HEK293 (cell line): ENCODE data around the gene LINGO1.

ENCODE experiments used
- CTCF ChIA-PET: fragments of 350-600 bp; formaldehyde crosslinking; extraction: SDS; loops from one replicate; lab custom pipeline; 2021; ENCODE audit warnings: antibody characterized with exemption; lab: Yijun Ruan, JAX
- POLR2A ChIA-PET: fragments of 300-600 bp; formaldehyde crosslinking; extraction: SDS; loops from one replicate; lab custom pipeline; 2020; ENCODE audit warnings: antibody characterized with exemption, inconsistent platforms; lab: Yijun Ruan, JAX
- H3K27ac ChIP-seq: fragments of 200-500 bp; sonication (Bioruptor generic); 2 replicates; pipeline ENCODE4 v1.5.1; 2014; ENCODE audit warnings: low read depth, low read length, control low read depth, inconsistent platforms; ENCODE audit errors: extremely low read depth
- H3K36me3 ChIP-seq, 2 experiments: fragments of 200-500 bp in 1 of 2; sonication (Bioruptor generic) in 1 of 2; 1 replicate in 1 of 2; 2 replicates in 1 of 2; pipeline ENCODE4 v1.5.1; 2014 to 2017; ENCODE audit warnings: inconsistent platforms in 2 of 2, low read length in 2 of 2; ENCODE audit not compliant: control insufficient read depth in 2 of 2, insufficient read depth in 1 of 2
- H3K4me1 ChIP-seq: fragments of 200-500 bp; sonication (Bioruptor generic); 2 replicates; pipeline ENCODE4 v1.5.1; 2014; ENCODE audit warnings: mild to moderate bottlenecking, low read length, inconsistent platforms; ENCODE audit not compliant: control insufficient read depth, insufficient read depth
- H3K4me3 ChIP-seq: 2 replicates; pipeline ENCODE4 v1.5.1; 2011; ENCODE audit warnings: low read depth, mild to moderate bottlenecking, control low read depth, low read length, moderate library complexity
- H3K9me3 ChIP-seq: fragments of 200-500 bp; sonication (Bioruptor generic); 2 replicates; pipeline ENCODE4 v1.5.1; 2014; ENCODE audit warnings: low read depth, low read length, inconsistent platforms; ENCODE audit not compliant: control insufficient read depth, insufficient read depth
- BCL11A ChIP-seq: fragments of 450-650 bp; formaldehyde crosslinking; IDR thresholded peaks from 2 replicates; pipeline ENCODE4 v1.5.1; 2016; ENCODE audit warnings: low read depth, missing biosample characterization, missing genetic modification characterization
- GLI2 ChIP-seq: fragments of 450-650 bp; formaldehyde crosslinking; IDR thresholded peaks from 2 replicates; pipeline ENCODE4; 2017; ENCODE audit warnings: missing biosample characterization, missing genetic modification characterization, low read depth, borderline replicate concordance
- GLIS2 ChIP-seq: fragments of 450-650 bp; formaldehyde crosslinking; IDR thresholded peaks from 2 replicates; pipeline ENCODE4 v1.5.1; 2016; ENCODE audit warnings: missing biosample characterization, missing genetic modification characterization
- KLF1 ChIP-seq: fragments of 450-650 bp; formaldehyde crosslinking; IDR thresholded peaks from 2 replicates; pipeline ENCODE4 v1.5.1; 2016; ENCODE audit warnings: missing biosample characterization, missing genetic modification characterization
- KLF16 ChIP-seq: fragments of 450-650 bp; formaldehyde crosslinking; IDR thresholded peaks from 2 replicates; pipeline ENCODE4 v1.5.1; 2017; ENCODE audit warnings: missing biosample characterization, missing genetic modification characterization
- MEIS1 ChIP-seq: sonication (generic); formaldehyde crosslinking; IDR thresholded peaks from 2 replicates; pipeline ENCODE4 v1.8.1; 2022; ENCODE audit warnings: missing genetic modification reagents, mild to moderate bottlenecking, borderline replicate concordance
- MZF1 ChIP-seq: fragments of 450-650 bp; formaldehyde crosslinking; IDR thresholded peaks from 2 replicates; pipeline ENCODE4 v1.5.1; 2017; ENCODE audit warnings: missing biosample characterization, missing genetic modification characterization, borderline replicate concordance
- OSR2 ChIP-seq: fragments of 450-650 bp; formaldehyde crosslinking; IDR thresholded peaks from 2 replicates; pipeline ENCODE4 v1.5.1; 2016; ENCODE audit warnings: missing biosample characterization, missing genetic modification characterization
- RBAK ChIP-seq: fragments of 450-650 bp; formaldehyde crosslinking; IDR thresholded peaks from 2 replicates; pipeline ENCODE4 v1.5.1; 2016; ENCODE audit warnings: missing biosample characterization, missing genetic modification characterization
- SALL2 ChIP-seq: fragments of 450-650 bp; formaldehyde crosslinking; IDR thresholded peaks from 2 replicates; pipeline ENCODE4 v1.5.0; 2017; ENCODE audit warnings: missing biosample characterization, mild to moderate bottlenecking, missing genetic modification characterization, borderline replicate concordance
- SCRT1 ChIP-seq: fragments of 450-650 bp; formaldehyde crosslinking; IDR thresholded peaks from 2 replicates; pipeline ENCODE4 v1.5.1; 2016; ENCODE audit warnings: missing biosample characterization, missing genetic modification characterization, borderline replicate concordance
- ZBTB7A ChIP-seq: fragments of 450-650 bp; formaldehyde crosslinking; IDR thresholded peaks from 2 replicates; pipeline ENCODE4 v1.5.1; 2016; ENCODE audit warnings: low read depth, missing biosample characterization, missing genetic modification characterization
- ZFP3 ChIP-seq: fragments of 450-650 bp; formaldehyde crosslinking; IDR thresholded peaks from 2 replicates; pipeline ENCODE4 v1.5.1; 2016; ENCODE audit warnings: low read depth, missing biosample characterization, missing genetic modification characterization
- ZFP69B ChIP-seq: fragments of 450-650 bp; formaldehyde crosslinking; IDR thresholded peaks from 2 replicates; pipeline ENCODE4 v1.5.1; 2016; ENCODE audit warnings: missing biosample characterization, missing genetic modification characterization
- ZNF16 ChIP-seq: fragments of 450-650 bp; formaldehyde crosslinking; IDR thresholded peaks from 2 replicates; pipeline ENCODE4 v1.5.1; 2016; ENCODE audit warnings: low read depth, missing biosample characterization, missing genetic modification characterization
- ZNF184 ChIP-seq: fragments of 450-650 bp; IDR thresholded peaks from 2 replicates; pipeline ENCODE4 v1.5.1; 2018; ENCODE audit warnings: missing biosample characterization, mild to moderate bottlenecking, missing genetic modification characterization
- ZNF202 ChIP-seq: fragments of 450-650 bp; formaldehyde crosslinking; IDR thresholded peaks from 2 replicates; pipeline ENCODE4 v1.5.1; 2016; ENCODE audit warnings: missing biosample characterization, missing genetic modification characterization, borderline replicate concordance
- ZNF473 ChIP-seq: fragments of 450-650 bp; formaldehyde crosslinking; IDR thresholded peaks from 2 replicates; pipeline ENCODE4 v1.5.1; 2017; ENCODE audit warnings: missing biosample characterization, missing genetic modification characterization
- ZNF544 ChIP-seq: fragments of 450-650 bp; formaldehyde crosslinking; IDR thresholded peaks from 2 replicates; pipeline ENCODE4 v1.5.0; 2017; ENCODE audit warnings: missing biosample characterization, missing genetic modification characterization
- ZNF585B ChIP-seq: fragments of 450-650 bp; formaldehyde crosslinking; IDR thresholded peaks from 2 replicates; pipeline ENCODE4 v1.5.1; 2016; ENCODE audit warnings: missing biosample characterization, missing genetic modification characterization
- ZNF792 ChIP-seq: fragments of 450-650 bp; formaldehyde crosslinking; IDR thresholded peaks from 2 replicates; pipeline ENCODE4 v1.5.1; 2016; ENCODE audit warnings: missing biosample characterization, missing genetic modification characterization
- ZNF843 ChIP-seq: fragments of 450-650 bp; formaldehyde crosslinking; IDR thresholded peaks from 2 replicates; pipeline ENCODE4 v1.5.1; 2016; ENCODE audit warnings: missing biosample characterization, missing genetic modification characterization
- TF ChIP-seq, protein P1 (sequence below): IDR thresholded peaks from 2 replicates; pipeline ENCODE4 v1.6.1; 2011; ENCODE audit warnings: mild to moderate bottlenecking, low read depth, low read length, borderline replicate concordance
- TF ChIP-seq, protein P2 (sequence below): fragments of 450-650 bp; formaldehyde crosslinking; IDR thresholded peaks from 2 replicates; pipeline ENCODE4 v1.5.1; 2016; ENCODE audit warnings: missing biosample characterization, missing genetic modification characterization
- TF ChIP-seq, protein P3 (sequence below): fragments of 450-650 bp; formaldehyde crosslinking; IDR thresholded peaks from 2 replicates; pipeline ENCODE4 v1.5.1; 2016; ENCODE audit warnings: missing biosample characterization, missing genetic modification characterization
- TF ChIP-seq, protein P4 (sequence below): fragments of 450-650 bp; formaldehyde crosslinking; IDR thresholded peaks from 2 replicates; pipeline ENCODE4 v1.5.1; 2016; ENCODE audit warnings: missing biosample characterization, missing genetic modification characterization

LINGO1 gene

DNA sequence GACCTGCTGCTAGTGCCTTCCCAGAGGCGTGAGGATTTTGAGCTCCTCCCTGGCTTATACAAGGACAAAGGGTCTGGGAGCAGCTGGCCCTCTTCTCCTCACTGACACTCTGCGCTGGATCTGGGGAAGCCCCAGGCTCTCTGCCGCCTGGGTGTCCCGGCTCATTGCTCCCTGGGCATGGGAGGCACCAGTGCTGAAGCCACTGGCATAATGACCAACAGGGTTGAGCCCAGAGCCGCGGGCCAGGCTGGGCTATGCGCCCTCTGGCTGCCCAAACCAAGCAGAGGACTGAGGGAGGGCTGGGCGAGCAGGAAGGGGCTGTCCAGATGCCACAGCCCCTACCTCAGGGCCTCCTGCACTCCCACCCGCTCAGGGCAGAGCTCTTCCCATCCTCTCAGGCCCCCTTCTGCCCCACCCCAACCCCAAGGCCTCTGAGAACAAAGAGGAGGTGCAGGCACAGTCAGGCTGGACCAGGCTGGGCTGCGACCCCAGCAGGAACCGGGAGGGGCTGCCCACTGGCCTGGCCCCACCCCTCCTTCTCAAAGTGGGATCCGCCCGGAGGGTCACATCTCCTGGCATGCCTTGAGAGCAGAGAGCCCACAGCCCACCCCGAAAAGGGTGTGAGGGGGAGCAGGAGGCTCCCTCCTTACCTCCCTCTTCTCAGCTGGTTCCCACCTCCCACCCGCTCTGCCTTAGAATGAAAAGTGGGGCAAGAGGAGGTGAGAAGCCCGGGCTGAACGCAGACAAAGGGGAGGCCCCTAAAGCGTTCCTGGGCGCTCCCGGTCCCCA, 1.6 kb downstream of the LINGO1 start (continued):
- TF ChIP-seq, protein P1, sequence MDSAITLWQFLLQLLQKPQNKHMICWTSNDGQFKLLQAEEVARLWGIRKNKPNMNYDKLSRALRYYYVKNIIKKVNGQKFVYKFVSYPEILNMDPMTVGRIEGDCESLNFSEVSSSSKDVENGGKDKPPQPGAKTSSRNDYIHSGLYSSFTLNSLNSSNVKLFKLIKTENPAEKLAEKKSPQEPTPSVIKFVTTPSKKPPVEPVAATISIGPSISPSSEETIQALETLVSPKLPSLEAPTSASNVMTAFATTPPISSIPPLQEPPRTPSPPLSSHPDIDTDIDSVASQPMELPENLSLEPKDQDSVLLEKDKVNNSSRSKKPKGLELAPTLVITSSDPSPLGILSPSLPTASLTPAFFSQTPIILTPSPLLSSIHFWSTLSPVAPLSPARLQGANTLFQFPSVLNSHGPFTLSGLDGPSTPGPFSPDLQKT, result no peak
- TF ChIP-seq SCRT1 (tag by site-specific recombination) (no peak), KLF16 (tag by site-specific recombination) (no peak), ZNF843 (no peak), KLF1 (tag by site-specific recombination) (peak; percentile 90), ZFP3 (tag by site-specific recombination) (no peak), GLI2 (tag by site-specific recombination) (no peak)
- TF ChIP-seq, protein P2, sequence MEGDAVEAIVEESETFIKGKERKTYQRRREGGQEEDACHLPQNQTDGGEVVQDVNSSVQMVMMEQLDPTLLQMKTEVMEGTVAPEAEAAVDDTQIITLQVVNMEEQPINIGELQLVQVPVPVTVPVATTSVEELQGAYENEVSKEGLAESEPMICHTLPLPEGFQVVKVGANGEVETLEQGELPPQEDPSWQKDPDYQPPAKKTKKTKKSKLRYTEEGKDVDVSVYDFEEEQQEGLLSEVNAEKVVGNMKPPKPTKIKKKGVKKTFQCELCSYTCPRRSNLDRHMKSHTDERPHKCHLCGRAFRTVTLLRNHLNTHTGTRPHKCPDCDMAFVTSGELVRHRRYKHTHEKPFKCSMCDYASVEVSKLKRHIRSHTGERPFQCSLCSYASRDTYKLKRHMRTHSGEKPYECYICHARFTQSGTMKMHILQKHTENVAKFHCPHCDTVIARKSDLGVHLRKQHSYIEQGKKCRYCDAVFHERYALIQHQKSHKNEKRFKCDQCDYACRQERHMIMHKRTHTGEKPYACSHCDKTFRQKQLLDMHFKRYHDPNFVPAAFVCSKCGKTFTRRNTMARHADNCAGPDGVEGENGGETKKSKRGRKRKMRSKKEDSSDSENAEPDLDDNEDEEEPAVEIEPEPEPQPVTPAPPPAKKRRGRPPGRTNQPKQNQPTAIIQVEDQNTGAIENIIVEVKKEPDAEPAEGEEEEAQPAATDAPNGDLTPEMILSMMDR (tag by site-specific recombination), result no peak

DNA sequence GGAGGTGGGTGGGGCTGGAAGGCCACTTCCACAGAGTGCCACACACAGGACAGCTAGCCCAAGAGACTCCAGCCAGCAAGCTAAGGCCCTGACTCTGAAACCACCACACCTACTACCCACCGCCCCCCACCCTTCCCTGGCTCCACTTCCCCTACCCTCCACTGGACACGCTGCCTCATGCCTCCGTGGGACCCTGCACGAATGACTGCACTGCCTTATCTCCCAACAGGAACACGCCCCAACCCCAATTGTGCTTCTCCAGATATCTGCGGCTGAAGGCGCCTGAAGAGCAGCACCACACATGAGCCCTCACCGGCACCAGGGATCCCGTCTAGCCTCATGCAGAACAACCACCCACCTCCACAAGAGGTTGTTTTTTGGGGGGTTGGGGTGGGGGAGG, 2.7 kb downstream of the LINGO1 start:
- CTCF ChIA-PET, result interaction anchor here (0.6 to 7.7 kb wide), 4 partner anchors 13 to 589 kb away, joined by 3 to 77 read pairs (median 4); no protein-coding TSS in a partner anchor
- POLR2A ChIA-PET, result interaction anchor here (0.6 to 1.2 kb wide), 2 partner anchors 20 to 34 kb away, joined by 4 read pairs; no protein-coding TSS in a partner anchor
- TF ChIP-seq ZNF473 (tag by site-specific recombination), result no peak
- TF ChIP-seq SALL2 (tag by site-specific recombination), result no peak
- TF ChIP-seq, protein P3, sequence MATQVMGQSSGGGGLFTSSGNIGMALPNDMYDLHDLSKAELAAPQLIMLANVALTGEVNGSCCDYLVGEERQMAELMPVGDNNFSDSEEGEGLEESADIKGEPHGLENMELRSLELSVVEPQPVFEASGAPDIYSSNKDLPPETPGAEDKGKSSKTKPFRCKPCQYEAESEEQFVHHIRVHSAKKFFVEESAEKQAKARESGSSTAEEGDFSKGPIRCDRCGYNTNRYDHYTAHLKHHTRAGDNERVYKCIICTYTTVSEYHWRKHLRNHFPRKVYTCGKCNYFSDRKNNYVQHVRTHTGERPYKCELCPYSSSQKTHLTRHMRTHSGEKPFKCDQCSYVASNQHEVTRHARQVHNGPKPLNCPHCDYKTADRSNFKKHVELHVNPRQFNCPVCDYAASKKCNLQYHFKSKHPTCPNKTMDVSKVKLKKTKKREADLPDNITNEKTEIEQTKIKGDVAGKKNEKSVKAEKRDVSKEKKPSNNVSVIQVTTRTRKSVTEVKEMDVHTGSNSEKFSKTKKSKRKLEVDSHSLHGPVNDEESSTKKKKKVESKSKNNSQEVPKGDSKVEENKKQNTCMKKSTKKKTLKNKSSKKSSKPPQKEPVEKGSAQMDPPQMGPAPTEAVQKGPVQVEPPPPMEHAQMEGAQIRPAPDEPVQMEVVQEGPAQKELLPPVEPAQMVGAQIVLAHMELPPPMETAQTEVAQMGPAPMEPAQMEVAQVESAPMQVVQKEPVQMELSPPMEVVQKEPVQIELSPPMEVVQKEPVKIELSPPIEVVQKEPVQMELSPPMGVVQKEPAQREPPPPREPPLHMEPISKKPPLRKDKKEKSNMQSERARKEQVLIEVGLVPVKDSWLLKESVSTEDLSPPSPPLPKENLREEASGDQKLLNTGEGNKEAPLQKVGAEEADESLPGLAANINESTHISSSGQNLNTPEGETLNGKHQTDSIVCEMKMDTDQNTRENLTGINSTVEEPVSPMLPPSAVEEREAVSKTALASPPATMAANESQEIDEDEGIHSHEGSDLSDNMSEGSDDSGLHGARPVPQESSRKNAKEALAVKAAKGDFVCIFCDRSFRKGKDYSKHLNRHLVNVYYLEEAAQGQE, result no peak
- TF ChIP-seq ZBTB7A (tag by site-specific recombination), result no peak
- no peak for TF ChIP-seq MZF1
- no peak for TF ChIP-seq MEIS1
- no peak for TF ChIP-seq GLIS2
- TF ChIP-seq ZNF544 (tag by site-specific recombination), result no peak
- no peak for TF ChIP-seq ZNF184 (tag by site-specific recombination)
- TF ChIP-seq ZNF792 (tag by site-specific recombination), result no peak
- no peak for TF ChIP-seq ZNF202 (tag by site-specific recombination)
- no peak for TF ChIP-seq ZFP69B (tag by site-specific recombination)
- TF ChIP-seq OSR2 (tag by site-specific recombination), result no peak
- no peak for TF ChIP-seq ZNF16 (tag by site-specific recombination)
- TF ChIP-seq, protein P2 (tag by site-specific recombination), result no peak
- no peak for TF ChIP-seq BCL11A (tag by site-specific recombination)
- no peak for TF ChIP-seq ZNF585B (tag by site-specific recombination)
- TF ChIP-seq, protein P4, sequence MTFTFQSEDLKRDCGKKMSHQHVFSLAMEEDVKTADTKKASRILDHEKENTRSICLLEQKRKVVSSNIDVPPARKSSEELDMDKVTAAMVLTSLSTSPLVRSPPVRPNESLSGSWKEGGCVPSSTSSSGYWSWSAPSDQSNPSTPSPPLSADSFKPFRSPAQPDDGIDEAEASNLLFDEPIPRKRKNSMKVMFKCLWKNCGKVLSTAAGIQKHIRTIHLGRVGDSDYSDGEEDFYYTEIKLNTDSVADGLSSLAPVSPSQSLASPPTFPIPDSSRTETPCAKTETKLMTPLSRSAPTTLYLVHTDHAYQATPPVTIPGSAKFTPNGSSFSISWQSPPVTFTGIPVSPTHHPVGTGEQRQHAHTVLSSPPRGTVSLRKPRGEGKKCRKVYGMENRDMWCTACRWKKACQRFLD (tag by site-specific recombination), result no peak
- no peak for TF ChIP-seq KLF1 (tag by site-specific recombination)
- TF ChIP-seq RBAK (tag by site-specific recombination), result no peak
- Histone ChIP-seq H3K36me3 (no peaks in the 10 kb centered on the region), H3K4me3 (no peak overlapping the region), H3K9me3 (no peaks in the 10 kb centered on the region), H3K4me1 (peaks cover 5% of the 10 kb centered on the region), H3K27ac (no peak overlapping the region)
